CD4-positive, alpha-beta T cell (primary cell): ENCODE measurements around the gene MGAT5B. TPM values are rescaled to one million over a fixed set of nuclear protein-coding genes. Genes with fewer than 3 reads are reported as not detected.

ENCODE experiments used
- ATAC-seq: fragments of 200-7000 bp; cut with Tn5 transposase; one replicate; pipeline ENCODE4 v1.10.0; 2022; ENCODE audit warnings: mild to moderate bottlenecking; ENCODE audit not compliant: poor library complexity
- CTCF ChIA-PET: fragments of 350-600 bp; sonication (Branson Sonifier 250); formaldehyde crosslinking; loops from one replicate; lab custom pipeline; 2021; ENCODE audit warnings: antibody characterized with exemption, inconsistent platforms; lab: Charles Lee
- POLR2A ChIA-PET: fragments of 350-600 bp; sonication (Branson Sonifier 250); formaldehyde crosslinking; loops from one replicate; lab custom pipeline; 2021; ENCODE audit warnings: antibody characterized with exemption, inconsistent platforms; lab: Charles Lee
- DNase-seq, 14 experiments: peaks; one replicate each; pipeline ENCODE4 v3.0.0-alpha.2; 2013 to 2020; ENCODE audit warnings: mixed read lengths in 2 of 14
- H3K27ac ChIP-seq, 2 donors: one replicate each; pipeline versions ENCODE4 v1.5.1 to v1.7.0; 2013; ENCODE audit warnings: low read length in 2 of 2, low read depth in 1 of 2, mild to moderate bottlenecking in 1 of 2
- H3K27me3 ChIP-seq, 2 experiments: 1 replicate in 1 of 2; 2 replicates in 1 of 2; pipeline versions ENCODE4 v1.6.1 to v1.7.0; 2013; ENCODE audit warnings: low read length in 2 of 2, control low read depth in 1 of 2, mild to moderate bottlenecking in 1 of 2, moderate library complexity in 1 of 2; ENCODE audit not compliant: insufficient read depth in 2 of 2, control insufficient read depth in 1 of 2
- H3K36me3 ChIP-seq: one replicate; pipeline ENCODE4 v1.6.1; 2013; ENCODE audit warnings: low read length, control low read depth; ENCODE audit not compliant: insufficient read depth
- H3K4me1 ChIP-seq: one replicate; pipeline ENCODE4 v1.6.1; 2013; ENCODE audit warnings: low read length, control low read depth; ENCODE audit not compliant: insufficient read depth
- H3K4me3 ChIP-seq: one replicate; pipeline ENCODE4 v1.5.1; 2013; ENCODE audit warnings: mild to moderate bottlenecking, low read length, moderate library complexity
- H3K9me3 ChIP-seq, 2 experiments: 1 replicate in 1 of 2; 2 replicates in 1 of 2; pipeline versions ENCODE4 v1.6.1 to v1.7.0; 2013; ENCODE audit warnings: low read length in 2 of 2, mild to moderate bottlenecking in 2 of 2, control low read depth in 1 of 2, moderate library complexity in 1 of 2; ENCODE audit not compliant: control insufficient read depth in 1 of 2, insufficient read depth in 1 of 2
- H3K27ac Mint-ChIP-seq: one replicate; pipeline ENCODE4 v1.8.0; 2020; ENCODE audit warnings: mixed read lengths
- H3K27me3 Mint-ChIP-seq: one replicate; pipeline ENCODE4 v1.8.0; 2021; ENCODE audit warnings: mixed read lengths
- H3K36me3 Mint-ChIP-seq: one replicate; pipeline ENCODE4 v1.8.0; 2021; ENCODE audit warnings: low read depth, mixed read lengths
- H3K4me1 Mint-ChIP-seq: one replicate; pipeline ENCODE4 v1.8.0; 2021; ENCODE audit warnings: low read depth, mixed read lengths
- H3K4me3 Mint-ChIP-seq: one replicate; pipeline ENCODE4 v1.8.0; 2020; ENCODE audit warnings: mild to moderate bottlenecking, mixed read lengths
- H3K9me3 Mint-ChIP-seq: one replicate; pipeline ENCODE4 v1.8.0; 2020; ENCODE audit warnings: mixed read lengths
- intact Hi-C, 2 experiments: fragments of 100-400 bp; cut with DNase I in 1 of 2; cut with micrococcal nuclease in 1 of 2; formaldehyde crosslinking; loops; one replicate each; pipeline versions ENCODE4 v1.15.1 to v1.9.0; 2023 to 2025; cut with DNase I, micrococcal nuclease
- total RNA-seq, 174 experiments: library from RNA in 2 of 174; stranded (reverse) in 2 of 174; gene quantifications; one replicate each; pipeline ENCODE4 v1.2.3 and lab custom pipeline; 2021 to 2026
- TF ChIP-seq, protein P1 (sequence below): fragments of 200-600 bp; IDR thresholded peaks from one replicate; pipeline ENCODE4 v1.8.0; 2022; ENCODE audit warnings: antibody characterized with exemption, mild to moderate bottlenecking

The MGAT5B gene
- total RNA-seq, 2 experiments from 2014 or later: 0.28 to 0.77 TPM

DNA sequence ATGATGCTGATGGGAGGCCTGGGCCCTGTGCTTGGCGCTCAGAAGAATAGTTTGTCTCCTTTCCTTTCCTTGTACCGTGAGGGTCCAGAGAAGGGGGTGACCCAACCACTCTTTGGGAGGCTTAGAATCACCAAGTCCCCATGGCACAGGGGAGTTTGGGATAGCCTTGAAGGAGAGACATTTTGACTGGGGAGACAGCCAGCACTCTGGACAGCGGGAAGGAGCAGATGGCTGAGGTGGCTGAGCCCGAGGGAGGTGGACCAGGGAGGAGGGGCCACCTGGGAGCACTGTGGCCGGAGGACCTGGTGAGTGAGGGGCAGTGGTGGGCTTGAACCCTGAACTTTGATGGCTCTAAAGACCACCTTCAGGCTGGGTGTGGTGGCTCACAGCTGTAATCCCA lies 18.2 kb downstream of the MGAT5B start:
- intact Hi-C loops: no loop called here
- no peaks in the 10 kb centered on the region for H3K36me3 ChIP-seq
- no peak for ATAC-seq
- H3K9me3 Mint-ChIP-seq: no peaks in the 10 kb centered on the region
- H3K27ac Mint-ChIP-seq: no peak overlapping the region
- no peak overlapping the region for H3K4me3 Mint-ChIP-seq
- no peak overlapping the region for H3K4me3 ChIP-seq
- H3K4me1 ChIP-seq: no peaks in the 10 kb centered on the region
- ChIA-PET CTCF (no interaction called here), POLR2A (no interaction called here)
- H3K27me3 ChIP-seq: no peaks in the 10 kb centered on the region
- H3K9me3 ChIP-seq: no peaks in the 10 kb centered on the region
- H3K27me3 Mint-ChIP-seq: no peaks in the 10 kb centered on the region
- H3K27ac ChIP-seq: no peak overlapping the region
- TF ChIP-seq, protein P1, sequence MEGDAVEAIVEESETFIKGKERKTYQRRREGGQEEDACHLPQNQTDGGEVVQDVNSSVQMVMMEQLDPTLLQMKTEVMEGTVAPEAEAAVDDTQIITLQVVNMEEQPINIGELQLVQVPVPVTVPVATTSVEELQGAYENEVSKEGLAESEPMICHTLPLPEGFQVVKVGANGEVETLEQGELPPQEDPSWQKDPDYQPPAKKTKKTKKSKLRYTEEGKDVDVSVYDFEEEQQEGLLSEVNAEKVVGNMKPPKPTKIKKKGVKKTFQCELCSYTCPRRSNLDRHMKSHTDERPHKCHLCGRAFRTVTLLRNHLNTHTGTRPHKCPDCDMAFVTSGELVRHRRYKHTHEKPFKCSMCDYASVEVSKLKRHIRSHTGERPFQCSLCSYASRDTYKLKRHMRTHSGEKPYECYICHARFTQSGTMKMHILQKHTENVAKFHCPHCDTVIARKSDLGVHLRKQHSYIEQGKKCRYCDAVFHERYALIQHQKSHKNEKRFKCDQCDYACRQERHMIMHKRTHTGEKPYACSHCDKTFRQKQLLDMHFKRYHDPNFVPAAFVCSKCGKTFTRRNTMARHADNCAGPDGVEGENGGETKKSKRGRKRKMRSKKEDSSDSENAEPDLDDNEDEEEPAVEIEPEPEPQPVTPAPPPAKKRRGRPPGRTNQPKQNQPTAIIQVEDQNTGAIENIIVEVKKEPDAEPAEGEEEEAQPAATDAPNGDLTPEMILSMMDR: no peak
- no peaks in the 10 kb centered on the region for H3K36me3 Mint-ChIP-seq
- no peak for DNase-seq
- H3K4me1 Mint-ChIP-seq: no peaks in the 10 kb centered on the region

DNA sequence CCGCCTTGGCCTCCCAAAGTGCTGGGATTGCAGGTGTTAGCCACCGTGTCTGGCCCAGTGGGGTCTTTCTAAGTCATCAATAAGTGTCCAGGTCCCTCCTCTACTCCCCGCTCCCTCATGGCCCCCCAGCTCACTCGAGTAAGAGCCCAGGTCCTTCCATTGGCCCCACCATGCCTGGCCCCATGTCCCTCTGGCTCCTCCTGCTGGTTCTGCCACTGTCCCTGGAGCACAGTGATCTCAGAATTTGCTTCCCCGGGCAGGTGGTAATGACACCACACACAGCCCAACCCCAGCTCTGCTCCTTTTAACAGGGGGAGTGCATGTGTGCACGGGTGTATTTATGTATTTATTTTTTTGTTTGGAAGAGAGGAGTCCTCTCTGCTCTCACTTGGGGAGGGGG lies 19.6 kb downstream of the MGAT5B start:
- H3K36me3 ChIP-seq: no peaks in the 10 kb centered on the region
- Mint-ChIP-seq H3K27ac (no peak overlapping the region), H3K27me3 (no peaks in the 10 kb centered on the region), H3K4me3 (no peak overlapping the region), H3K9me3 (no peaks in the 10 kb centered on the region), H3K36me3 (no peaks in the 10 kb centered on the region), H3K4me1 (no peaks in the 10 kb centered on the region)
- TF ChIP-seq, protein P1: no peak
- ATAC-seq: no peak
- no peaks in the 10 kb centered on the region for H3K27me3 ChIP-seq
- POLR2A ChIA-PET: no interaction called here
- no peak overlapping the region for H3K4me3 ChIP-seq
- CTCF ChIA-PET: no interaction called here
- H3K27ac ChIP-seq: no peak overlapping the region
- H3K4me1 ChIP-seq: no peaks in the 10 kb centered on the region
- intact Hi-C loops: no loop called here
- no peaks in the 10 kb centered on the region for H3K9me3 ChIP-seq
- DNase-seq: no peak

DNA sequence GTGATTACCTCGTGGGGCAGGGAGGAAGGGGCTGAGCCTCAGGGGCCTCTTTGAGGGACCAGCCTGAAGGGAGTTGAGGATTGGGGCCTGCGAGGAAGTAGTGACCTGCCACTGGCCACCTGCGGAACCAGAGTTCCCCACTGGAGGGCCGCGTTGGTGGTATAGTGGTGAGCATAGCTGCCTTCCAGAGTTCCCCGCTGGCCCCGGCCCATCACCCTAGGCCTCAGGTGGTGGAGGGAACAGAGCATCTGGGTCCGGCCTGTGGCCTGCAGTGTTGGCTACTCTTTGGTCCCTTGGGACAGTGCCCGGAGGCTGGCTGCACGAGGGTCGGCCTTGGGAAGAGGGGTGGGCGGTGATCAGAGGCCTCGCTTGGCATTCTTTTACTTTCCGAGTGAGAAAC lies 20.5 kb downstream of the MGAT5B start:
- H3K9me3 Mint-ChIP-seq: no peaks in the 10 kb centered on the region
- no peaks in the 10 kb centered on the region for H3K4me1 Mint-ChIP-seq
- intact Hi-C loops: no loop called here
- no peaks in the 10 kb centered on the region for H3K27me3 ChIP-seq
- DNase-seq (no peak), ATAC-seq (no peak)
- H3K9me3 ChIP-seq: no peaks in the 10 kb centered on the region
- no peak overlapping the region for H3K27ac Mint-ChIP-seq
- no peaks in the 10 kb centered on the region for H3K36me3 Mint-ChIP-seq
- no peak overlapping the region for H3K4me3 ChIP-seq
- no peak overlapping the region for H3K4me3 Mint-ChIP-seq
- ChIA-PET CTCF (no interaction called here), POLR2A (no interaction called here)
- TF ChIP-seq, protein P1: no peak
- no peaks in the 10 kb centered on the region for H3K36me3 ChIP-seq
- H3K27ac ChIP-seq: no peak overlapping the region
- no peaks in the 10 kb centered on the region for H3K27me3 Mint-ChIP-seq
- no peaks in the 10 kb centered on the region for H3K4me1 ChIP-seq
